HEK293 (cell line): ENCODE results near the gene ANO1.

Source experiments
- CTCF ChIA-PET: fragments of 350-600 bp; formaldehyde crosslinking; extraction: SDS; loops from one replicate; lab custom pipeline; 2021; ENCODE audit warnings: antibody characterized with exemption; lab: Yijun Ruan, JAX
- POLR2A ChIA-PET: fragments of 300-600 bp; formaldehyde crosslinking; extraction: SDS; loops from one replicate; lab custom pipeline; 2020; ENCODE audit warnings: antibody characterized with exemption, inconsistent platforms; lab: Yijun Ruan, JAX
- H3K27ac ChIP-seq: fragments of 200-500 bp; sonication (Bioruptor generic); 2 replicates; pipeline ENCODE4 v1.5.1; 2014; ENCODE audit warnings: low read depth, low read length, control low read depth, inconsistent platforms; ENCODE audit errors: extremely low read depth
- H3K36me3 ChIP-seq, 2 experiments: fragments of 200-500 bp in 1 of 2; sonication (Bioruptor generic) in 1 of 2; 1 replicate in 1 of 2; 2 replicates in 1 of 2; pipeline ENCODE4 v1.5.1; 2014 to 2017; ENCODE audit warnings: inconsistent platforms in 2 of 2, low read length in 2 of 2; ENCODE audit not compliant: control insufficient read depth in 2 of 2, insufficient read depth in 1 of 2
- H3K4me1 ChIP-seq: fragments of 200-500 bp; sonication (Bioruptor generic); 2 replicates; pipeline ENCODE4 v1.5.1; 2014; ENCODE audit warnings: mild to moderate bottlenecking, low read length, inconsistent platforms; ENCODE audit not compliant: control insufficient read depth, insufficient read depth
- H3K4me3 ChIP-seq: 2 replicates; pipeline ENCODE4 v1.5.1; 2011; ENCODE audit warnings: low read depth, mild to moderate bottlenecking, control low read depth, low read length, moderate library complexity
- H3K9me3 ChIP-seq: fragments of 200-500 bp; sonication (Bioruptor generic); 2 replicates; pipeline ENCODE4 v1.5.1; 2014; ENCODE audit warnings: low read depth, low read length, inconsistent platforms; ENCODE audit not compliant: control insufficient read depth, insufficient read depth
- AEBP2 ChIP-seq: fragments of 450-650 bp; formaldehyde crosslinking; IDR thresholded peaks from 2 replicates; pipeline ENCODE4 v1.5.1; 2016; ENCODE audit warnings: missing biosample characterization, missing genetic modification characterization, borderline replicate concordance
- GLIS1 ChIP-seq: fragments of 450-650 bp; formaldehyde crosslinking; IDR thresholded peaks from 2 replicates; pipeline ENCODE4 v1.5.1; 2016; ENCODE audit warnings: missing biosample characterization, missing genetic modification characterization
- KLF16 ChIP-seq: fragments of 450-650 bp; formaldehyde crosslinking; IDR thresholded peaks from 2 replicates; pipeline ENCODE4 v1.5.1; 2017; ENCODE audit warnings: missing biosample characterization, missing genetic modification characterization
- PRDM10 ChIP-seq: fragments of 450-650 bp; formaldehyde crosslinking; IDR thresholded peaks from 2 replicates; pipeline ENCODE4 v1.5.1; 2016; ENCODE audit warnings: missing biosample characterization, missing genetic modification characterization
- SCRT1 ChIP-seq: fragments of 450-650 bp; formaldehyde crosslinking; IDR thresholded peaks from 2 replicates; pipeline ENCODE4 v1.5.1; 2016; ENCODE audit warnings: missing biosample characterization, missing genetic modification characterization, borderline replicate concordance
- SETDB1 ChIP-seq: IDR thresholded peaks from one replicate; pipeline ENCODE4 v1.6.1; 2017; ENCODE audit warnings: mild to moderate bottlenecking, low read length, moderate library complexity, mixed read lengths; ENCODE audit not compliant: insufficient read length
- SP2 ChIP-seq: fragments of 450-650 bp; formaldehyde crosslinking; IDR thresholded peaks from 2 replicates; pipeline ENCODE4 v1.5.1; 2016; ENCODE audit warnings: missing biosample characterization, missing genetic modification characterization
- TRIM28 ChIP-seq: IDR thresholded peaks from 2 replicates; pipeline ENCODE4 v1.6.1; 2011; ENCODE audit warnings: low read length, control low read depth, borderline replicate concordance
- ZBTB6 ChIP-seq: fragments of 450-650 bp; formaldehyde crosslinking; IDR thresholded peaks from 2 replicates; pipeline ENCODE4 v1.5.1; 2017; ENCODE audit warnings: missing biosample characterization, missing genetic modification characterization
- ZFHX2 ChIP-seq: fragments of 450-650 bp; formaldehyde crosslinking; conservative IDR thresholded peaks from 2 replicates; pipeline ENCODE4 v1.5.1; 2016; ENCODE audit warnings: missing biosample characterization, missing genetic modification characterization
- ZFP37 ChIP-seq: fragments of 450-650 bp; formaldehyde crosslinking; IDR thresholded peaks from 2 replicates; pipeline ENCODE4 v1.5.1; 2016; ENCODE audit warnings: missing biosample characterization, missing genetic modification characterization
- ZFP41 ChIP-seq: fragments of 450-650 bp; formaldehyde crosslinking; IDR thresholded peaks from 2 replicates; pipeline ENCODE4 v1.5.1; 2016; ENCODE audit warnings: missing biosample characterization, missing genetic modification characterization, borderline replicate concordance
- ZNF133 ChIP-seq: fragments of 450-650 bp; formaldehyde crosslinking; IDR thresholded peaks from 2 replicates; pipeline ENCODE4 v1.5.1; 2016; ENCODE audit warnings: missing biosample characterization, missing genetic modification characterization
- ZNF148 ChIP-seq: fragments of 450-650 bp; formaldehyde crosslinking; IDR thresholded peaks from 2 replicates; pipeline ENCODE4 v1.5.0; 2017; ENCODE audit warnings: missing biosample characterization, missing genetic modification characterization, borderline replicate concordance
- ZNF239 ChIP-seq: fragments of 450-650 bp; formaldehyde crosslinking; IDR thresholded peaks from 2 replicates; pipeline ENCODE4 v1.5.1; 2016; ENCODE audit warnings: missing biosample characterization, missing genetic modification characterization
- ZNF26 ChIP-seq: fragments of 450-650 bp; formaldehyde crosslinking; IDR thresholded peaks from 2 replicates; pipeline ENCODE4 v1.5.1; 2016; ENCODE audit warnings: missing biosample characterization, missing genetic modification characterization
- ZNF549 ChIP-seq: fragments of 450-650 bp; IDR thresholded peaks from 2 replicates; pipeline ENCODE4 v1.5.1; 2018; ENCODE audit warnings: missing biosample characterization, missing genetic modification characterization, mild to moderate bottlenecking, inconsistent platforms, moderate library complexity
- ZNF558 ChIP-seq: fragments of 450-650 bp; formaldehyde crosslinking; IDR thresholded peaks from 2 replicates; pipeline ENCODE4 v1.5.1; 2016; ENCODE audit warnings: missing biosample characterization, missing genetic modification characterization
- ZNF600 ChIP-seq: fragments of 450-650 bp; formaldehyde crosslinking; IDR thresholded peaks from 2 replicates; pipeline ENCODE4 v1.5.1; 2016; ENCODE audit warnings: missing biosample characterization, missing genetic modification characterization
- ZNF626 ChIP-seq: fragments of 450-650 bp; sonication (Bioruptor Pico); formaldehyde crosslinking; IDR thresholded peaks from 2 replicates; pipeline ENCODE4 v1.5.1; 2018; ENCODE audit warnings: missing biosample characterization, missing genetic modification characterization, inconsistent platforms
- ZNF660 ChIP-seq: fragments of 450-650 bp; IDR thresholded peaks from 2 replicates; pipeline ENCODE4 v1.5.1; 2018; ENCODE audit warnings: missing biosample characterization, mild to moderate bottlenecking, missing genetic modification characterization
- ZNF707 ChIP-seq: fragments of 450-650 bp; formaldehyde crosslinking; IDR thresholded peaks from 2 replicates; pipeline ENCODE4 v1.5.1; 2016; ENCODE audit warnings: missing biosample characterization, missing genetic modification characterization
- ZXDB ChIP-seq: fragments of 450-650 bp; formaldehyde crosslinking; IDR thresholded peaks from 2 replicates; pipeline ENCODE4 v1.5.1; 2016; ENCODE audit warnings: missing biosample characterization, missing genetic modification characterization

Gene ANO1

GRCh38 chr11:70088735-70089250, 10.7 kb downstream of the ANO1 start:
- no peak for TF ChIP-seq ZFP37 (tag by site-specific recombination)
- Histone ChIP-seq H3K4me3 (no peak overlapping the region), H3K9me3 (no peaks in the 10 kb centered on the region), H3K36me3 (no peaks in the 10 kb centered on the region), H3K27ac (no peak overlapping the region), H3K4me1 (no peaks in the 10 kb centered on the region)
- ChIA-PET CTCF (no interaction called here), POLR2A (no interaction called here)

GRCh38 chr11:70089631-70090030, 11.5 kb downstream of the ANO1 start:
- ChIA-PET POLR2A (no interaction called here), CTCF (interaction anchor here (0.6 to 0.7 kb wide), 2 partner anchors 88 to 180 kb away, joined by 3 to 5 read pairs; no protein-coding TSS in a partner anchor)
- TF ChIP-seq ZXDB (tag by site-specific recombination) (no peak), SP2 (tag by site-specific recombination) (no peak), ZFP41 (no peak), ZNF707 (tag by site-specific recombination) (no peak), ZNF600 (no peak), TRIM28 (no peak), ZNF133 (tag by site-specific recombination) (no peak), ZNF626 (tag by site-specific recombination) (no peak), ZNF549 (tag by site-specific recombination) (no peak), ZNF148 (tag by site-specific recombination) (no peak), ZNF26 (tag by site-specific recombination) (no peak)
- Histone ChIP-seq H3K4me1 (no peaks in the 10 kb centered on the region), H3K4me3 (no peak overlapping the region), H3K27ac (no peak overlapping the region), H3K9me3 (no peaks in the 10 kb centered on the region), H3K36me3 (no peaks in the 10 kb centered on the region)

- no peaks in the 10 kb centered on the region for H3K9me3 ChIP-seq
- H3K27ac ChIP-seq: no peak overlapping the region
- no peak overlapping the region for H3K4me3 ChIP-seq
- H3K36me3 ChIP-seq: no peaks in the 10 kb centered on the region
- H3K4me1 ChIP-seq: no peaks in the 10 kb centered on the region
- CTCF ChIA-PET: no interaction called here
- POLR2A ChIA-PET: no interaction called here
- no peak for TF ChIP-seq ZBTB6 (tag by site-specific recombination)
- no peak for TF ChIP-seq ZNF558 (tag by site-specific recombination)
- no peak for TF ChIP-seq ZFHX2
- no peak for TF ChIP-seq SCRT1
- no peak for TF ChIP-seq AEBP2
- peak; percentile 98 for TF ChIP-seq PRDM10 (tag by site-specific recombination)
- peak; percentile 11; the same call in 1 of the 2 replicates for TF ChIP-seq GLIS1 (tag by site-specific recombination)
- TF ChIP-seq ZNF660 (tag by site-specific recombination): no peak
- no peak for TF ChIP-seq SETDB1
- no peak for TF ChIP-seq KLF16 (tag by site-specific recombination)
- TF ChIP-seq ZNF549 (tag by site-specific recombination): peak; percentile 81
- no peak for TF ChIP-seq ZNF239 (tag by site-specific recombination)
Measured at GRCh38 chr11:70090961-70091381, 12.9 kb downstream of the ANO1 start.
